SU-DHL-6 (cell line): Measurements from ENCODE around the gene ITPKA.

ENCODE experiments used
- CTCF ChIP-seq: fragments of 200-600 bp; sonication (generic); IDR thresholded peaks from one replicate; pipeline ENCODE4 v1.5.1; 2017; ENCODE audit warnings: antibody characterized with exemption, mild to moderate bottlenecking, low read length, moderate library complexity; ENCODE audit not compliant: insufficient read depth, poor library complexity, severe bottlenecking
- EZH2phosphoT487 ChIP-seq: fragments of 200-600 bp; sonication (generic), shearing (Covaris generic); conservative IDR thresholded peaks from 2 replicates; pipeline ENCODE4 v1.6.1; 2018; ENCODE audit warnings: mild to moderate bottlenecking, antibody characterized with exemption, low read length, moderate library complexity, mixed read lengths

DNA sequence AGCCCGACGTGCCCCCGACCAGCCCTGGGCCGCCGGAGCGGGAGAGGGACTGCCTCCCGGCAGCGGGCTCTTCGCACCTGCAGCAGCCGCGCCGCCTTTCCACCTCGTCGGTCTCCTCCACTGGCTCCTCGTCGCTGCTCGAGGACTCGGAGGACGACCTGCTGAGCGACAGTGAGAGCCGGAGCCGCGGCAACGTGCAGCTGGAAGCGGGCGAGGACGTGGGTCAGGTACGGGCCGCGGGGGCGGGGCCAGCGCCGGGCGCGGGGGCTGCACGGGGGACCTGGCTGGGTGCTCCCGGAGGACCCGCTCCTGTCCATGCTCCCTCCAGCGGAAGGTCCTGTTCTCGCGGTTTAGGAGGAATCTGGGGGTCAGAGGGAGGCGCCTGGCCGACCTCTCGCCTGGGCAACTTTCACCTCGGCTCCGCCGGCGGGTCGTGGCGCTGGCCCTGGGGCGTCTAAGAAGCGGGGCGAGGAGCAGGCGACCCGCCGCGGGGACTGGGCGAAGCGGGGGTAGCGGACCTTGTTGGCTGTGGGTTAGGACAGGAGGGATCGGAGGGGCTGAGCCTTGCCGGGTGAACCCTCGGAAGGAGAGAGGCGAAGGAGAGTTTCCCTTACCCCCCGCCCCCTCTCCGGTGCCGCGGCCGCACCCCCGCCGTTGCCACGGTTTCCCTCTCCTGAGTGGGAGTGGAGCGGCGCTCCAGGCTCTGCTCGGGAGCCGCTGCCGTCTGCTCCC lies 682 bp downstream of the ITPKA start:
- TF ChIP-seq CTCF, result no peak
- no peak for TF ChIP-seq EZH2phosphoT487
